HL-60 (cell line): ENCODE results near the gene SAAL1.

ENCODE experiments used
- DNase-seq, 2 experiments: peaks; one replicate each; pipeline ENCODE4 v3.0.0-alpha.2; 2010 to 2020; ENCODE audit warnings: low read depth in 1 of 2, low spot score in 1 of 2
- H3K27ac ChIP-seq: fragments of 250-450 bp; sonication (Bioruptor Pico); replicated peaks from 2 replicates; pipeline ENCODE4 v1.5.1; 2020; ENCODE audit warnings: mild to moderate bottlenecking, moderate library complexity
- H3K27me3 ChIP-seq: fragments of 250-450 bp; sonication (Bioruptor Pico); 2 replicates; pipeline ENCODE4 v1.5.1; 2021; ENCODE audit warnings: mild to moderate bottlenecking, moderate library complexity; ENCODE audit not compliant: insufficient read depth, poor library complexity, severe bottlenecking
- H3K4me3 ChIP-seq: replicated peaks from 2 replicates; pipeline ENCODE4 v1.5.1; 2011; ENCODE audit warnings: mild to moderate bottlenecking, control low read depth, low read length; ENCODE audit not compliant: insufficient read depth
- GABPA ChIP-seq: IDR thresholded peaks from 2 replicates; pipeline ENCODE4 v1.6.1; 2012; ENCODE audit warnings: low read depth
- POLR2AphosphoS5 ChIP-seq: IDR thresholded peaks from 2 replicates; pipeline ENCODE4 v1.6.1; 2012; ENCODE audit warnings: low read depth
- SPI1 ChIP-seq: IDR thresholded peaks from 2 replicates; pipeline ENCODE4 v1.6.1; 2012; ENCODE audit warnings: low read depth, mild to moderate bottlenecking, borderline replicate concordance
- TF ChIP-seq, protein P1 (sequence below): IDR thresholded peaks from 2 replicates; pipeline ENCODE4 v1.6.1; 2012; ENCODE audit warnings: low read depth; ENCODE audit not compliant: insufficient replicate concordance
- TF ChIP-seq, protein P2 (sequence below): IDR thresholded peaks from one replicate; pipeline ENCODE4 v1.5.1; 2011; ENCODE audit warnings: low read length, control low read depth, inconsistent platforms; ENCODE audit not compliant: insufficient read depth

The SAAL1 gene

DNA sequence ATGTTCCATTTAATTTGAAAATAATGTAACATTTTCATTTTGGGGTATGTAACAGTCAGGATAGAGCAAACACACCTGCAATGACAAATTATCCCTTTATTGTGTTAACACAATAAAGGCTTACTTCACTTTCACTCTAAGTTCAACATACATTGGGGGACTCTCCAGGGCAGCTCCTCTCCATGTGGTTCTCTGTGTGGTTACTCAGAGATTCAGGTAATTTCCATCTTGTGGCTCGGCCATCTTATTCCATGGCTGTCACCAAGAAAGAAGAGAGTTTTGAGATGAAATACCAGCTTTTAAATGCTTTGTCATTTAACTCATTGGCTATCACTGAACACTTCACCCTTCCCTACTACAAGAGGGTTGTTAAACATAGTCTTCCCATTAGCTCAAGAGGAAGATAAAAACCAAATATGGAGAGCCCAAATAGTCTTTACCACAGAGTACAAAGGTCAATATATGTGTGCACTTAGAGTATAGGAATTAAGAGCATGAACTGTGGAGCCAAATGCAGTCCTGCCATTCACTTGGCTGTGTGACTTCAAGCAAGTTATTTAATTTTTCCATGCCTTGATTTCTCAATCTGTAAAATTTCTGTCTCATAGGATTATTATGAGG is 49.2 kb downstream of the SAAL1 start:
- Histone ChIP-seq H3K27me3 (no peaks in the 10 kb centered on the region), H3K27ac (no peak overlapping the region), H3K4me3 (no peak overlapping the region)
- no peak for DNase-seq
- TF ChIP-seq, protein P1, sequence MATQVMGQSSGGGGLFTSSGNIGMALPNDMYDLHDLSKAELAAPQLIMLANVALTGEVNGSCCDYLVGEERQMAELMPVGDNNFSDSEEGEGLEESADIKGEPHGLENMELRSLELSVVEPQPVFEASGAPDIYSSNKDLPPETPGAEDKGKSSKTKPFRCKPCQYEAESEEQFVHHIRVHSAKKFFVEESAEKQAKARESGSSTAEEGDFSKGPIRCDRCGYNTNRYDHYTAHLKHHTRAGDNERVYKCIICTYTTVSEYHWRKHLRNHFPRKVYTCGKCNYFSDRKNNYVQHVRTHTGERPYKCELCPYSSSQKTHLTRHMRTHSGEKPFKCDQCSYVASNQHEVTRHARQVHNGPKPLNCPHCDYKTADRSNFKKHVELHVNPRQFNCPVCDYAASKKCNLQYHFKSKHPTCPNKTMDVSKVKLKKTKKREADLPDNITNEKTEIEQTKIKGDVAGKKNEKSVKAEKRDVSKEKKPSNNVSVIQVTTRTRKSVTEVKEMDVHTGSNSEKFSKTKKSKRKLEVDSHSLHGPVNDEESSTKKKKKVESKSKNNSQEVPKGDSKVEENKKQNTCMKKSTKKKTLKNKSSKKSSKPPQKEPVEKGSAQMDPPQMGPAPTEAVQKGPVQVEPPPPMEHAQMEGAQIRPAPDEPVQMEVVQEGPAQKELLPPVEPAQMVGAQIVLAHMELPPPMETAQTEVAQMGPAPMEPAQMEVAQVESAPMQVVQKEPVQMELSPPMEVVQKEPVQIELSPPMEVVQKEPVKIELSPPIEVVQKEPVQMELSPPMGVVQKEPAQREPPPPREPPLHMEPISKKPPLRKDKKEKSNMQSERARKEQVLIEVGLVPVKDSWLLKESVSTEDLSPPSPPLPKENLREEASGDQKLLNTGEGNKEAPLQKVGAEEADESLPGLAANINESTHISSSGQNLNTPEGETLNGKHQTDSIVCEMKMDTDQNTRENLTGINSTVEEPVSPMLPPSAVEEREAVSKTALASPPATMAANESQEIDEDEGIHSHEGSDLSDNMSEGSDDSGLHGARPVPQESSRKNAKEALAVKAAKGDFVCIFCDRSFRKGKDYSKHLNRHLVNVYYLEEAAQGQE = no peak
- TF ChIP-seq POLR2AphosphoS5 = no peak
- no peak for TF ChIP-seq GABPA
- TF ChIP-seq, protein P2, sequence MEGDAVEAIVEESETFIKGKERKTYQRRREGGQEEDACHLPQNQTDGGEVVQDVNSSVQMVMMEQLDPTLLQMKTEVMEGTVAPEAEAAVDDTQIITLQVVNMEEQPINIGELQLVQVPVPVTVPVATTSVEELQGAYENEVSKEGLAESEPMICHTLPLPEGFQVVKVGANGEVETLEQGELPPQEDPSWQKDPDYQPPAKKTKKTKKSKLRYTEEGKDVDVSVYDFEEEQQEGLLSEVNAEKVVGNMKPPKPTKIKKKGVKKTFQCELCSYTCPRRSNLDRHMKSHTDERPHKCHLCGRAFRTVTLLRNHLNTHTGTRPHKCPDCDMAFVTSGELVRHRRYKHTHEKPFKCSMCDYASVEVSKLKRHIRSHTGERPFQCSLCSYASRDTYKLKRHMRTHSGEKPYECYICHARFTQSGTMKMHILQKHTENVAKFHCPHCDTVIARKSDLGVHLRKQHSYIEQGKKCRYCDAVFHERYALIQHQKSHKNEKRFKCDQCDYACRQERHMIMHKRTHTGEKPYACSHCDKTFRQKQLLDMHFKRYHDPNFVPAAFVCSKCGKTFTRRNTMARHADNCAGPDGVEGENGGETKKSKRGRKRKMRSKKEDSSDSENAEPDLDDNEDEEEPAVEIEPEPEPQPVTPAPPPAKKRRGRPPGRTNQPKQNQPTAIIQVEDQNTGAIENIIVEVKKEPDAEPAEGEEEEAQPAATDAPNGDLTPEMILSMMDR = no peak
- TF ChIP-seq SPI1 = no peak

DNA sequence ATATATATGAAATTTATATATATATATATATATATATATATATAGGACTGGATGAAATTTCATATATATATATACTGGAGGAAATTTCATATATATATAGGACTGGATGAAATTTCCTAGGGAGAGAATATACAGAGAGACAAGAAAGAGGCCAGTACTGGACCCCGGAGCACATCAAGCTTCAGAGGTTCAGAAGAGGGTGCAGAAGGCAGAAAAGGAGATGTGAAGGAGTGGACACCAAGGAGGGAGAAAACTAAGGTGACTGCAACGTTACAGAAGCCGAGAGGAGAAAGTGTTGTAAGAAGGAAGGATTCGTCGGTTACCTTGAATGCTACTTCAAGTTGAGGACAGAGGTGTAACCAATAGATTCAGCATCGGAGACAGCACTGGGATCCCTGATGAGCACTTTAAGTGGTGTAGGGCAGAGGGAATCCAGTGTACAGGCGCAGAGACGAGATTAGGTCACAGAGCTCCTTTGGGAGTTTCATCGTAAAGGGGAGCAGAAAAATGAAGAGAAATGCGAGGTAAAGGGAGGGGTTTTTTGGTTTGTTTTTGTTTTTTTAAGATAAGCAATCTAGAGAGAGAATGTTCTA is 51.3 kb downstream of the SAAL1 start:
- H3K4me3 ChIP-seq = no peak overlapping the region
- no peak for DNase-seq
- no peak for TF ChIP-seq SPI1
- TF ChIP-seq, protein P2 = no peak
- no peak for TF ChIP-seq GABPA
- TF ChIP-seq, protein P1 = no peak
- no peak for TF ChIP-seq POLR2AphosphoS5
- no peaks in the 10 kb centered on the region for H3K27me3 ChIP-seq
- no peak overlapping the region for H3K27ac ChIP-seq

DNA sequence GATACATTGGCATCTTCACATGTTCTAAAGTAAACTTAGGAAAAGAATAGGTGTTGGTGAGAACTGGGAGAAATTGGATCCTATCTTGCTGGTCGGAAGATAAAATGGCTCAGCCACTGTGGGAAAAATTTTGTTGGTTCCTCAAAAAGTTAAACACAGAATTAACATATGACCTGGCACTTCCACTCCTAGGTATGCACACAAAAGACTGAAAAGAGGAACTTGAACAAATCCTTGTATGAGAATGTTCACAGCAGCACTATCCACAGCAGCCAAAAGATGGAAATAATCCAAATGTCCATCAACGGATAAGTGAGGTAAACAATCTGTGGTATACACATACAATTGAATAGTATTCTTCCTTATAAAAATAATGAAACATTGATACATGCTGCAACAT is 55.0 kb downstream of the SAAL1 start:
- peak; percentile 71; the same call in 1 of the 2 replicates for TF ChIP-seq SPI1
- TF ChIP-seq, protein P1 = no peak
- H3K27ac ChIP-seq = no peak overlapping the region
- H3K4me3 ChIP-seq = no peak overlapping the region
- peaks cover 3% of the 10 kb centered on the region for H3K27me3 ChIP-seq
- DNase-seq = peak in 1 of 2 experiments; percentile 23
